Measurements from ENCODE around the gene L1CAM.

The L1CAM gene

GRCh38 chrX:153886915-153887314 is 942 bp upstream of the L1CAM start:
- no peak for TF ChIP-seq CTCF (IDR thresholded peaks at IDR 0.05; ENCODE audit: extremely low read depth, missing control alignments)
- no peak for DNase-seq (ENCODE audit: low spot score)

DNA sequence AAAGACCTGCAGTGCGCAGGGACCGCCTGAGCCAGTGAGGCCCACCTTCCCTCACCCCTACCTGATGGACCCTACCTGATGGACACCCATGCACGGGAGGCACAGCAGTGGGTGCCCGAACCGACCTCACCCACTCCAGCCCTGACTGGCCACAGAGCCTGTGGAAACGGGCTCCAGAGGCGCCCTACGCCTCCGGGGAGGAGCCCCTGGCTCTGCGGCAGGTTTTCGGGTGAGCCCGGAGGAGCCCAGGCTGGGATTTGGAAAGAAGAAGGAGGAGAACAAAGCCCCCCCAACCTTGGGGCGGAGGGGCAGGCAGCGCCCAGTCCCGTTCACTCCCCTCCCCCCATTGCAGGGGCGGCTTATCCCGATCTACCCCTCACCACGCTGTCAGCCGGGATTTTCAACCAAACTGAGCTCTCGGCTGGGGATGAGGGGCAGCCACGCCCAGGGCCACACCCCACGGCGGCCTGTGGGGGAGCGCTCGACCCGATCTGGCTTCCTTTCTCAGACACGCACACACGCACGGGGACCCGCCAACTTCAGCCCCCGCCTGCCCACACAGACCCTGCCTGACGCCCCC is 675 bp downstream of the L1CAM start:
- no peak for TF ChIP-seq CTCF (IDR thresholded peaks at IDR 0.05; ENCODE audit: extremely low read depth, missing control alignments)
- DNase-seq (ENCODE audit: low spot score) = no peak

DNA sequence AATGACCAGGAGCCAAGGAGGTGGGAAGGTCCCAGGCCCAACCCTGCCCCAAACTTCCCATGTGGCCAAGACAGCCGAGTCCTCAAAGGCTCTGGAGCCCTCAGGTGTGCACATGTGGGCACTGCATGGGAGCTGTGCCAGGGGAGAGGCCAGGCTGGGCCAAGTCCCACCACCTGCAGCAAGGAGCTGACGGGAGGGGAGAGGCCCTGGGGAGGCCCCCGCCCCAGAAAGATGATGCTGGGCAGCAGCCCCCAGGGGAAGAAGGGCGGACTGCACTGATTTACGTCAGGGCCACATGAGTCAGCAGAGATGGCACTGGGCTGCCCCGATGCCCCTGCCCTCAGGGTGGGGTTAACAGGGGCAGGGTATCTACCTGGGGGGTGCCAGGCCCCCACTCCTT is 1.4 kb downstream of the L1CAM start:
- TF ChIP-seq CTCF (IDR thresholded peaks at IDR 0.05; ENCODE audit: extremely low read depth, missing control alignments) = no peak
- no peak for DNase-seq (ENCODE audit: low spot score)

DNA sequence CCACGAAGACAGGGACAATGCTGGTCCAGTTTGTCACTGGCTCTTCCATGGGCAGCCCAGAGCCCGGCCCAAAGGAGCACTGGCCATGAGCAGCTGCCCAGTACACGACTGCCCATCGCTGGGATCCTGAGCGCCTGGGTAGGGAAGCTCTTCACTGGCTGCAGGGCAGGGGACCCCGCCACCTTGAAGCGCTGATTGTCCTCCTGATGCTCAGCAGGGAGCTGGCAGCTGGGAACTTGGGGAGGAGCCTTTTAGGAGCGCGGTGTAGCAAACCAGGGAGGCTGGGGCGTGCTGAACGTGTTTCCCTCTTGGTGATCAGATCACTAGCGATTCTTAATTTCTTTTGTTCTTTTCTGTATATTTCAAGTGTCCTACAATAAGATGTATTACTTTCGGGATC is 1.8 kb downstream of the L1CAM start:
- no peak for DNase-seq (ENCODE audit: low spot score)
- no peak for TF ChIP-seq CTCF (IDR thresholded peaks at IDR 0.05; ENCODE audit: extremely low read depth, missing control alignments)

GRCh38 chrX:153883163-153883843 is 2.7 kb downstream of the L1CAM start:
- no peak for DNase-seq (ENCODE audit: low spot score)
- no peak for TF ChIP-seq CTCF (IDR thresholded peaks at IDR 0.05; ENCODE audit: extremely low read depth, missing control alignments)

- TF ChIP-seq CTCF (IDR thresholded peaks at IDR 0.05; ENCODE audit: extremely low read depth, missing control alignments) = no peak
- no peak for DNase-seq (ENCODE audit: low spot score)
Measured at GRCh38 chrX:153882557-153882956, 3.4 kb downstream of the L1CAM start.

- DNase-seq (ENCODE audit: low spot score) = no peak
- TF ChIP-seq CTCF (IDR thresholded peaks at IDR 0.05; ENCODE audit: extremely low read depth, missing control alignments) = no peak
Measured at GRCh38 chrX:153882086-153882498, 3.9 kb downstream of the L1CAM start.

Measured in GM20000 (cell line).